OCI-M1 (cell line): Measurements from ENCODE around the gene EVA1A.

Experiments
- DNase-seq: peaks from one replicate; lab custom pipeline; 2025; lab: John Stamatoyannopoulos, UW

The EVA1A gene

GRCh38 chr2:75560768-75561565 lies at the start of gene EVA1A:
Gene EVA1A (minus strand): TSS chr2:75560939. CDS start chr2:75518140, 42,799 bp downstream.
- DNase-seq = no peak

DNA sequence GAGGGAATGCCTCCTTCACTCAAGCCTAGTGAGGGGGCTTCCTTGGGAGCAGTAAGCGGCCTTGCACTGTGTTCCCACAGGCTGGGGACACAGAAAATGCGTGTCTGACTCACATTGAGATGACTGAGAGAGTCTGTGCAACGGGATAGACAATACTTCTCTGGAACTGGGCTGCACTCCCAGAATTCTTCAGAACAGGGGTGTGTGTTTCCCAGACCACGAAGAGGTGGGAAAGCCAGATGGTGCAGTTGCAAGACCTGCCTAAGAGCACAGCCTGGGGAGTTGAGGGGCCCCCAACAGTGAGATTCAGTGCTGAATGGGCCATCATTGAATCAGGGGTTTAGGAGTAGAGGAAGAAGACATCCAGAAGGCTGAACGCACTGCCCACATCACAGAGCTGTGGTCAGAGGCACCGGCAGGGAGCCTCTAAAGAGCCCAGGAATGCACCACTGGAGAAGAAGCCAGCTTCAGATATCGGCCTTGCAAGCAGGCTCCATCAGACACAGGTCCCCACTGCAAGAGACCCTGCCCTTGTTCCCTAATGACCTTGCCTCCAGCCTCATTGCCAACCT lies 49.3 kb upstream of the EVA1A start:
- DNase-seq = no peak

DNA sequence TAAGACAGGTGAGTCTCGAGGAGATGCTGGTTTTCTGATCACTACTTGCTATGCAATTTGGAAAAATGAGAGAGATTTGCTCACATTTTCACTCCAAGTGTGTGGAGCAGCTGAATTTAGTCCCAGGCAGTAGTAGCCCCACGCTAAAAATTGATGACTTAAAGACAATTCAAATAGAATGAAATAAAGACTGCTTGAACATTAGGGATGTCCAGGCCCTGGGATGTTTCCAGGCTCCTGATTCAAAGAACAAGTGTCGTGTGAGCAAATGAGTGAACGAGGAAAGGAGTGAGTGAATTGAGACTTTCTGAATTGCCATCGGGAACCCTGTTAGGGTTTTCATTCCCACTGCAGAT lies 48.6 kb upstream of the EVA1A start:
- no peak for DNase-seq

- DNase-seq = peak; percentile 33
Measured at GRCh38 chr2:75608684-75609333, 48.1 kb upstream of the EVA1A start.

- no peak for DNase-seq
Measured at GRCh38 chr2:75607988-75608683, 47.4 kb upstream of the EVA1A start.

- DNase-seq = no peak
Measured at GRCh38 chr2:75607400-75607798, 46.7 kb upstream of the EVA1A start.

- DNase-seq = no peak
Measured at GRCh38 chr2:75606761-75607399, 46.1 kb upstream of the EVA1A start.

GRCh38 chr2:75605770-75606529 lies 45.2 kb upstream of the EVA1A start:
- no peak for DNase-seq

DNA sequence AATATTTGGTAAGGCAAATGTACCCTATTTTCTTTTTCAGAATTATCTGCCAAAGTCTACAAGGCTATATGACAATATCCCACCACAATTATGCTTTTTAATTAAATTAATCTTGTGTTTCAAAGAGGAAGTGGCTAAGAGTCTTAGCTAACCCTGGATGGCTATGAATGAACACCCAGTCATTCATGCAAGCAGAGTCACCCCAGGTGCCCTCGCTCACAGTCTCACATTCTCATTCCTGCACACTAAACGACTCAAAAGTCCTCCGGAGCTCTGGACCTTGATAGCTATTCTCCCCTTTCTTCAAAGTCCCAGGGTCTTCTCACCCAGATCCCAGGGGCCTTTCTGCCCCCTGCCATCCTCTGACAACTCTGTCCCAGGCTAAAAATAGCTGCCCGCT lies 43.7 kb upstream of the EVA1A start:
- no peak for DNase-seq

- DNase-seq = no peak
Measured at GRCh38 chr2:75603477-75603876, 42.7 kb upstream of the EVA1A start.

GRCh38 chr2:75602724-75603342 lies 42.1 kb upstream of the EVA1A start:
- no peak for DNase-seq

DNA sequence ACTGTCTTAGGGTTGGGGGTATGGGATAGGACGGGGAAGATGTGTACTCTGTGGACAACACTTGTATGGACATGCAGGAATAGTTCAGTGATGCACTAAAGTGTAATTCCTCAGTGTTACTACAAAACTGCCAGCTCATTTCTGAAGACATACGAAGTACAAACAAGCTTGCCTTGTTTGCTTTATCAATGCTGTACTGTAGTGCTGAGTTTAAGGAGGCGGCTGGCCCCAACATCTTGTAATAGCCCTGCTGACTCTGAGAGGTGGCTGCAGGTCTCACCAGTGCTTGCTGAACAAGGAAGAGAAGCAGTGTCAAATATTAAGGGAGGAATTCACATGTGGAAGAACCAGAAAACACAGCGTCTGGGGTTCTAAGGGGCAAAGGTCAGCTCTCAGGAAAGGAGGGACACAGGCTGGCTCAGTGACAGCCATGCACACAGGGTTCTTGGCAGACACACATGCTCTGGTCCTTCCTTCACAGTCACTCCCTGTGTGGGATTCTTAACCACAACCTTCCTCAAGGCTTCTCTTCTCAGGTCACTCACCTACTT lies 39.8 kb upstream of the EVA1A start:
- no peak for DNase-seq

DNA sequence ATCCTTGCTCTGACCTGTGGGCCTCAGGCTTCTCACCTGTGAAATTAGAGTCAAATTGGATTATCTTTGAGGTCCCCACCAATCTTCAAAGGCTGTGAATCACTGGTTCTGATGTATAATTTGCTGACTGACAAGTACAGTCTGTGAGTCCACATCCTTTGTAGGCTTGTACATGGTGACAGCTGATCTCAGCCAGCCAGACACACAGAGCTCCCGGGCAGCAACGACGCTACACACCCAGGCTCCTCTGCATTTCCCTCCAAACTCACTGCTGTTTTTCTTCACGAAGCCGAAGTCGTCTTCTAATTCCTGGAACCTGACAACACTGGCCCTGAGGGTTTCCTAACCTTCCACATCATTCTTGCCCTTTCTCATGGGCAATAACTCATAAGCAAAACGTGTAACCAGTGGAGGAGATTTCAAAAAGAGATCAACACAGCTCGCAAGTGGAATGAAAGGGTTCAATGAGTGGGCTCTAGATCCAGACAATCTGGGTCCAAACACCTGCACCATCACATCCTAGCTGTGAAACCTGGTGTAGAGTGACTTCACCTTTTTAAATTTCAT lies 37.9 kb upstream of the EVA1A start:
- DNase-seq = no peak

DNA sequence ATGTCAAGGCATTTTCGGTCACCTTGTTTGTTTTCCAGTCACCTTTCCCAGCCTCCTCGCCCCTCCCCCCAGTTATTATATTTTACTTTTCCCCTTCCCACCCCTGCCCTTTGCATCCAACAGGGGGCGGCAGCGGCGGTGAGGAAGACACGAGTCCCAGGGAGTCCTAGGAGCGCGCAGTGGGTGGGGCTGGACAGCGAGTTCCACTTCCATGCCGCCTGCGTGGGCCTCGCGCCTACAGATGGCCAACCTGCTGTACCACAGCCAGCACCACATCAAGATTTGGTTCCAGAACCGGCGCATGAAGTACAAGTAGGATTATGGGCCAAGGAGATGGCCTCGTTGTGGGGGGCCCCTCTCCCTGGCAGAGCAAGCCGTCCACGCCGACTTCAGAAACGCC lies 37.2 kb upstream of the EVA1A start:
- DNase-seq = no peak

DNA sequence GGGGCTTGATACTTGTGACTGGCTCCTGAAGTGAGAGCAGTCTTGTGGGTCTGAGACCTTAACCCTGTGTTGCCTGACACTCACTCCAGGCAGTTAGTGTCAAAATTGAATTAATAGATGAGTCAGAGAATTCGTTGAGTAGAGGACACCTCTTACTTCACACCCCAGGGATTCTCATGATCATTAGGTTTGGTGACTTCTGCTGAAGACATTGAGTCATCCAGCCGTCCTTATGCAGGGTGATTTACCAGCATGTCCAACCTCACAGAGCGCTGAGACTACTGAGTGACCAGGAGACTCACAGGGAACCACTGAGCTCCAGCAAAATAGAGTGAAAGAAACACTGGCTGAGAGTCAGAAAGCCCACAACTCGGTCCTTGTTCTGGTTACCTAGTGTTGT lies 36.0 kb upstream of the EVA1A start:
- DNase-seq = no peak

DNA sequence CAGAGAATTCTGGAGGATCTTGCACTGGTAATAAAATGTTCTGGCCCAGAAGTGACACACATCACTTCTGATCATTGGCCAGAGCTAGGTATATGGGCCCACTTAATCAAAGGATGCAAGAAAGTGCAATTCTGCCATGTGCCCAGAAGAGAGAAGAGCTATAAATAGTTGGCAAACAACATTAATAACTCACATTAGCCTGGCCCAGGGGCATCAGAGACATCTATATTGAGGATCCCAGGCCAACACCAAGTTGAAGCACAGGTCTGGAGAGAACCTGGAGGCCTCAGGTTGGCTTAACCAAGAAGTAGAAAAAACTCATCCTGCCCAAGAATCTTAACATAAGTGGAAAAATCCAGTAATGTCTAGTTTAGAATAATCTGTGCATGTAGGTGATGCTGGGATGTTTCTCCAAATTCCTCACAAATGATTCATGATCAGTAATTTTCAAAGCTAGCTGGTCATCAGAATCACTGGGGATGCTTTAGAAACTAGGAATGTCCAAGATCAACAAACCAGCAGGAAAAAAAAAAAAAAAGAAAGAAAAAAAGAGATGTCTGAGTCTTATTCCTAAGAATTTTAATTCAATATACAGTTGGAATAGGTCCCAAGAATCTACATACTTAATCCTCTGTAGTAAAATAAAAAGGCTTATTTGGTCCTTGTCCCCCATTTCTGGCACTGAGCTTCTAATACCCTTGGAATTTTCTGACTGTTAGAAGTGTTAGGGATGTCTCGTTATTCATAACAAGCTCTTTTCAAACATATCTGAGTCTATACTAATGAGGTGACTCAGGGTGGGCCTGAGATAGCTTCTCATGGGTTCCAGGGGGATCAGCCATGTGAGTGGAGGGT lies 35.0 kb upstream of the EVA1A start:
- DNase-seq = no peak

DNA sequence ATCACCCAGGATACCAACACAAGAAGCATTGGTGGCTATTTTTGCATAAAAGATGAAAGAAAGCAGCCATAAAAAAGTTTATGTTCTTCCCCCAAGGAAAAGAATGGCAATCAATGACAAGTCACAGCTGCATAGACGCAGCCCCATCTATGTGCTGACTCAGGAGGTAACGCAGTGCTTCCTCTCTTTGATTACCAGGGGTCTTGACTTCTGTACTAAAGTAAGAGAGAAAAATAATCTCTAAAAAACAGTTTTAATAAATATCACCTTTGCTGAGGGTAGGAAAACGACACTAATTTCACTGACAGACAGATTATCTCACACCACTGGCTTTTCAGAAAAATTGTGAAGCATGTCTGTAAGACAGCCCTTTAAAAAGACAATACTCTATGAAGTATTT lies 33.9 kb upstream of the EVA1A start:
- DNase-seq = no peak

DNA sequence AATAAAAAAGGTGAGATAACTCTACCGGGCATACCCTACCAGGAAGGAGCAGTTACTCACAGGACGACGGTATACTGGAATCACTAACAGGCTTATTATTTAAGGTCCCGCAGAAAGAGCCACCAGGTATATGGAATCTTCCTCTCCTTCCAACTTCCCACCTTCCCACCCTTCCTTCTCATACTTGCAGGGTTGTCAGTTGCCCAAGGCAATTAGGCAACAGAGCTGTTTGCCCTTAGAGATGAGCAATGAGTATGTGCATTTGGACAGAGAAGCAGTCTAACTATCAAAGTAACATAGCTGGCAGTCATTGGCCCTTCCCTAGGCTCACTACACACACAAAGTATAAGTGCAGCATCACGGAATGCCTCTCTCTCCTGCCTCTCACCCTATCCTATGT lies 32.1 kb upstream of the EVA1A start:
- no peak for DNase-seq

DNA sequence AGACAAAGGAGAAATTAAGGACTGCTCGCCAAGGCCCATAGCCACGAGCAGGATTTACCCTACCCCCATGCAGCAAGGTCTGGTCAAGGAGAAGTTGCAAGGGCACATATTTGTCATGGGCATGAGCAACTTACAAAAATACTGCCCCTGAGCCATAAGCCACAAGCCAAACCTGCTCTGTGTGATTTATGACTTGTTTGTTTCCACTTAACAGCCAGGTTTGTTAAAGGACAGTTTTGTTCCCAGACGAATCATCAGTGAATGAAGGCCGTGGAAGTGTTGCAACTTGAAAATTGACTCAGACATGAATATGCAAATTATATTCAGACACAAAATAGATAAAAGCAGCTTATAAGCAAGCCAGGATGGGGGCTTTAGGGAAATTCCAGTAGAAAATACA lies 31.3 kb upstream of the EVA1A start:
- DNase-seq = no peak
